Astrocyte of the cerebellum (primary cell): ENCODE measurements around the gene TNC.
A peak's percentile ranks its signal among the peaks of the same experiment; 100 is the strongest.

Experiments
- DNase-seq: peaks from one replicate; pipeline ENCODE4 v3.0.0-alpha.2; 2011; ENCODE audit warnings: low read depth
- H3K4me3 ChIP-seq: 2 replicates; pipeline ENCODE4 v1.5.1; 2011; ENCODE audit warnings: mild to moderate bottlenecking, low read depth, low read length, moderate library complexity
- CTCF ChIP-seq: IDR thresholded peaks from 2 replicates; pipeline ENCODE4 v1.5.1; 2012; ENCODE audit warnings: low read length, low read depth, moderate library complexity, mild to moderate bottlenecking; ENCODE audit errors: missing control alignments
- in situ Hi-C: cut with HindIII; loops from 2 replicates; pipeline ENCODE4 v1.10.0; 2017; ENCODE audit warnings: low sequenced_read_pairs

Gene TNC

GRCh38 chr9:115058175-115058574 is 59.8 kb downstream of the TNC start:
- in situ Hi-C loops = no loop called here
- H3K4me3 ChIP-seq = no peak overlapping the region
- TF ChIP-seq CTCF = no peak
- DNase-seq = no peak

GRCh38 chr9:115057559-115057958 is 60.4 kb downstream of the TNC start:
- peak; percentile 55 for DNase-seq
- in situ Hi-C loops = no loop called here
- TF ChIP-seq CTCF = no peak
- H3K4me3 ChIP-seq = no peak overlapping the region

- TF ChIP-seq CTCF = no peak
- in situ Hi-C loops = no loop called here
- no peak for DNase-seq
These were observed 67.9 kb downstream of the TNC start for GRCh38 chr9:115050002-115050490.

GRCh38 chr9:115046824-115047223 is 71.1 kb downstream of the TNC start:
- in situ Hi-C loops = no loop called here
- TF ChIP-seq CTCF = no peak
- no peak overlapping the region for H3K4me3 ChIP-seq
- no peak for DNase-seq

More at GRCh38 chr9:115050002-115050490, 67.9 kb downstream of the TNC start:
- no peak overlapping the region for H3K4me3 ChIP-seq

GRCh38 chr9:115046199-115046598 is 71.8 kb downstream of the TNC start:
- no peak overlapping the region for H3K4me3 ChIP-seq
- DNase-seq = no peak
- TF ChIP-seq CTCF = no peak
- in situ Hi-C loops = no loop called here

GRCh38 chr9:115043632-115044031 is 74.3 kb downstream of the TNC start:
- DNase-seq = no peak
- H3K4me3 ChIP-seq = no peak overlapping the region
- TF ChIP-seq CTCF = no peak
- in situ Hi-C loops = no loop called here
